Mammary epithelial cell (primary cell): Measurements from ENCODE around the gene ZSWIM7.

ENCODE experiments used
- CTCF ChIP-seq, 2 donors: IDR thresholded peaks in 1 of 2; conservative IDR thresholded peaks in 1 of 2; 2 replicates each; pipeline ENCODE4 v1.5.1; 2011 to 2012; ENCODE audit warnings: inconsistent platforms in 2 of 2, low read length in 2 of 2, mild to moderate bottlenecking in 2 of 2, control low read depth in 1 of 2, low read depth in 1 of 2; ENCODE audit not compliant: insufficient read depth in 1 of 2; ENCODE audit errors: extremely low read depth in 1 of 2
- EZH2 ChIP-seq: IDR thresholded peaks from 2 replicates; pipeline ENCODE4 v1.6.1; 2012; ENCODE audit warnings: low read length, inconsistent platforms, borderline replicate concordance

- no peak for TF ChIP-seq CTCF (conservative IDR thresholded peaks at IDR 0.05 in 1 of 2, IDR thresholded peaks at IDR 0.05 in 1 of 2; ENCODE audit: extremely low read depth in 1 of 2, insufficient read depth in 1 of 2, low read depth in 1 of 2, low read length in 2 of 2)
- TF ChIP-seq EZH2: no peak
These were observed 38.1 kb upstream of the ZSWIM7 start for GRCh38 chr17:16037636-16038035.
